HUDEP-2 (cell line): Measurements from ENCODE around the gene RNF4.
"Not testable (repeated sequence)": the region's sequence is repeated elsewhere in the genome, so short reads cannot be mapped to it uniquely, and the experiment has no call there.

Experiments
- DNase-seq, 76 experiments: peaks; one replicate each; lab custom pipeline; 2025; ENCODE audit not compliant: unreplicated experiment in 76 of 76; lab: John Stamatoyannopoulos, UW

Gene RNF4

DNA sequence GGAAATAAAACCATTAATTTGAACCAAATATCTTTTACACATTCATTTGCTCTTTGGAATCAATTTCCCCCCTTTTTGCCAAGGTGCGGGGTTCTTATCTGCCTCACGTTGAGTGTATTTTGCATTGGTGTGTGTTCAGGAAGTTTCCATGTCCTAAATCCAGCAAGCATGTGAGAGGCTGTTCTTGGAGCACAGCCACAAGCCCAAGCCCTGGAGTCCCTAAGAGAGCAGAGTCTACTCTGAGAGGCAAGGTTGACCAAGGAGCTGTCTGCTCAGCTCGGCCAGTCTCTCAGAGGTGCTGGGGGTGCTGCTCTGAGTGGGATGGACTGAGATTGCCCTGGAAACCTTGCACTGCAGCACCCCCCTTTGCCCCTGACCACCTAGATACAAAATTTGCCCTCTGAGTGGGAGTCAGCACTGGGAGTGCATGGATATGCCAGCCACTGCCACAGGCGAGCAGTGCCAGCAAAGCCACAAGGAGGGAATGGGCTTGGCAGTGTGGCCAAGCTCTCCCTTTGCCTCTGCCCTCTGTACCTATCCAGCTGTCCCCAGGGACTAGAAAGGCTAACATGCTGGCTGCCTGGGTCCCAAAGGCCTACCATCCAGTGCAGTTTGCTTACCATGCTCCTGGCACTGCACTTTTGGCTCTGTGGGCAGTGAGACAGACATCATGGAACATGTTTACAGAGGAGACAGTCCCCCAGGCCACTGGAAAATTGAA is 47.1 kb downstream of the RNF4 start:
- no peak for DNase-seq

DNA sequence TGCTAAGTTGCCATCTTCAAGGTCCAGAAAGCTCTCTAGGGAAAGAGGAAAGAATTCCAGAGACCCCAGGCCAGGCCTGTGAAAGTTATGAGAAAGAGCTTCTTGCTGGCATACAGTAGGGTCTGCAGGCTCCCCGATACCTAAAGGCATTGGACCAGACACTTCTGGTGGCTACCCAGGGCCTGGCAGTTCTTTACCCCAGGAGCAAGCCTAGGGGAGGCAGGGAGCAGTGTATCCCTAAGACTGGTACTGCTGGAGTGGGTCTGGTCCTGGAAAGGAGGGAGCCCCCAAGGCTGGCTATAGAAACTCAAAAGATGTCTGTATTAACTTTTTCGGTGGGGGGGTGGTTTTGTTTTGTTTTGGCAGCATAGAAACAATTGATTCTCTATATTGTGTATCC is 47.7 kb downstream of the RNF4 start:
- no peak for DNase-seq

DNA sequence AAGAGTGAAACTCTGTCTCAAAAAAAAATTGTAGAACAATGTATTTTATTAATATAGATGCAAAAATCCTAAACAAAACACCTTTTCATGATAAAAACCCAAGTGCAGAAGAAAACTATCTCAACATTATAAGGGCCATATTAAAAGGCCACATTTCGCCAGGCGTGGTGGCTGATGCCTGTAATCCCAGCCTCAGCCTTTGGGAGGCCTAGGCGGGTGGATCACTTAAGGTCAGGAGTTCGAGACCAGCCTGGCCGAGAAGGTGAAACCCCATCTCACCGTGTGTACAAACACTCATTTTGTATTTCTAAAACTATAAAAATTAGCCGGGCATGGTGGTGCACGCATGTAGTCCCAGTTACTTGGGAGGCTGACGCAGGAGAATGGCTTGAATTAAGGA is 57.7 kb downstream of the RNF4 start:
- no peak for DNase-seq

DNA sequence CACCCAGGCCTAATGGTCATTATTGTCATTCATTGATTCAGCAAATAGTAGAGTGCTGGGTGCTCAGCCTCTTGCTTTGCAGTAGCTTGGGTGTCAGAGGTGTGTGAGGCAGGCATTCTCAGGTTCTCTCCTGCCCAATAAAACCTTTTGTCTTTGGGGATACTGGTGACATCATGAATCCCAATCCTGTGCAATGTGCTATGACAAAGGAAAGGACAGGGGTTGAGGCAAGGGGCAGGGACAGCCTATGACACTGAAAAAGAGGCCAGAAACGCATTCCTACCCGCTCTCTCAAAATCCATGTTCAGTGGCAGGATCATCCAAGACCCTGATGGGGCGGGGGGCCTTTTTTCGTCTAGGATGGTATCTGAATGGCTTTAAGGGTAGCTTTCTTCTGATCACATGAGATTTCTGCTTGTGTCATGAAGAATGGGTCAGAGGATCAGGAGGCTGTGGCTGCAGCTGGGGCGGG is 66.0 kb downstream of the RNF4 start:
- no peak for DNase-seq

DNA sequence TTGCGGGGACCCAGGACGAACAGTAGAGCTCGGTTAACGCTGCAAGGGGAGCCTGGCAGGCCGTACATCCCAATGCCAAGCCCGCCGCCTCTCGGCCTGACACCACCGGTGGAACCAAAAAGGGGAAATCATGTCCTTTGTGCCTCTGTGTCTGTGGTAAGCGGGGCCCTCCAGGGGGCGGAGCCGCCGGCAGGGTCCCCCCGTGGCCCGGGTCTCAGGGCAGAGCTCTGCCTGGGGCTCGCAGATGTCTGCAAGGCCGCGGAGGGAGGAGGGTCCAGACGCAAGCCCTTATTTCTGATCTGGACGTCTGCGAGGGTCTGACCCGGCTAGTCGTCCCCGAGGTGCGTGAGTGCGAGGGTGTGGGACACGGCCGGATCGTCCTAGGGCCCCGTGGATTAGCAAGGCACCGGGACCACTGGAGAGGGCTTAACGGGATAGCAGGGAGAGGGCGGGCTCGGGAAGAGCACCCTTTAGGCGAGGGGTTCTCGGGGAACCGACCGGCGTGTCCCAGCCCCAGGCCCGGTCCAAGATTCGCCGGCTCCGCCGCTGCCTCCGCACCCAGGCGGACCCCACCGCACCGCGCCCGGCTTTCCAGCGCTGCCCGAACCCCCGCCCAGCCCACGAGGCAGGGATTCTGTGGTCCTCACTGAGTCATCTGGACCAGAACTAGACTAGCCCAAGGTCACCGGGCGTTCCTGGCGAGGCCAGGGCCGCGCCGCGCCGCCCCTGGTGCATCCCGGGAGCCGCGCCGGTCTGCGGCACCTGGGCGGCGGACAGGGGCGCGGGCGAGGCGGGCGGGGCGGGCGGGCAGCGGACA is 66.7 kb downstream of the RNF4 start:
- peak in 27 of 76 experiments; percentile 3 to 72 (median 33) for DNase-seq

DNA sequence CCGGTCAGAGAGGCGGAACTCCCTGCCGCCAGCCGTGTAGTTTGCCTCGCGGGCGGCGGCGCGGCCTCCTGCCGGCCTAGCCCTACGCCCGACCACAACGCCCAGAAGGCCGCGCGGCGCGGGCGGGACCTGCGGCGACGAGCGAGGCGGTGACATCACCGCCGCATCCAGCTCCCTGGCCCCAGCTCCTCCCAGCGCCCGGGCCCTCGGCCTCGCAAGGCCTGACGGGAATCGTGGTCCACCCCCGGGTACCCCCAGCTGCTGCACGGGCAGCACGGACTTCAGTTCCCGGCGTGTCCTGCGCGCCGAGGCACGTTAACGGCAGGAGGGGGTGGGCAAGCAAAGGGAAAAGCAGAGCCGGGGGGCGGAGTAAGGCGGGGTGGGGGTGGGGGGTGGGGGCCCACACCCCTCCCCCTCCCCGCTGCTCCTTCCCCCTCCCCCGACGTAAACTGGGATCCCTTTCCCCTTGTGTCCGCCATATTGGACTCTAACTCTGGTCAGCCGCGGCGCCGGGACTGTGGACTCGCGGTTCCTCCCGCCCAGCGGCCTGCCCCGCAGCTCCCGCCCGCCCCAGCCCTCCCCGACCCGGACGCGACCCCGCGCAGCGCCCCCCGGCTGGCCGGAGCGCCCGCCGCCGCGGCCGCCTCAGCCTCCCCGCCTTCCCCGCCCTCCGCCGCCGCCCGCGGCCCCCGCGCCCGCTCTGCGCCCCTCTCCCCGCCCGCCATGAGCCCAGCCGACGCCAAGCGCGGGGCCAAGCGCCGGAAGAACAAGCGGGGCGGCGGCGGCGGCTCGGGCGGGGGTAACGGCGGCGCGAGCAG is 67.5 kb downstream of the RNF4 start, which contains the start of gene FAM193A:
TSS of gene FAM193A (plus strand) at position 455 of the 818 bp plus-strand sequence. CDS start at position 724, 269 bp downstream.
- peak in 75 of 76 experiments; percentile 63 to 99 (median 97) for DNase-seq

DNA sequence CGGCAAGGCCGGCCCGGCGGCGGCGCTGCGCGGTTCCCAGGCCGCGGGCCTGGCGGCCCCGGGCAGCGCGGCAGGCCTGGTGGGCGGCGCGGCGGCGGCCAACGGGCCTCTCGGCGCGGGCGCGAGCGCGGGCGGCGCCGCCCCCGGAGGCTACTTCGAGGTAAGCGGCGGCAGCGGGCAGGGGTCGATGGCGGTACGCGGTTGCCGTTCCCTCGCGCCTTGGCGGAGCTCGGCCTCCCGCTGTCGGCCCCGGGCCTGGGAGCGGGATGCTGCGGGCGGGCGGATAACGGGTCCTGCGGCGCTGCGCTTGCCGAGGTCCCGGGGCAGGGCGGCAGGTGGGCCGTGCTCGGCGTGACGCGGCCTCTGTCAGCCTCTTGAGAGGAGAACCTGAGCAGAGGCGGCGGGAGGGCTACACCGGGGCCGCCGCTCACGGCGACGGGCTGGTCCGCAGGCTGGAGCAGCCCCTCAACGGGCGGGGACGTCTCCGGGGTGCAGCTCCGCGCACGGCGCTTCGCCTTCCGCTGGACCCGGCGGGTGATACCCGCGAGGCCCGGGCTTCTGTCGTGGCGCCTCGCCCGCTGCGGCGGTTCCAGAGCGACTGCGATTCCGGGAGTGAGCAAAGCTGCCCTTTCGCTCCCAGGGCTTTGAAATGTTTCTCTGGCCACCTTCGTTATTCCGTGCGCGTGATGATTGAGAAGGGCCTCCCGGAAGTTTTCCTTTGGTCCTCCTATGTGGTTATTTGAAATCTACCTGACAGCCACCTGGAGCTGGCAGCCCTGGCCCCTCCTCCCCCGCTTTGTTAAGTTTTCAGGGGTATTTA is 68.3 kb downstream of the RNF4 start:
- DNase-seq = peak in 42 of 76 experiments; percentile 1 to 64 (median 28)

DNA sequence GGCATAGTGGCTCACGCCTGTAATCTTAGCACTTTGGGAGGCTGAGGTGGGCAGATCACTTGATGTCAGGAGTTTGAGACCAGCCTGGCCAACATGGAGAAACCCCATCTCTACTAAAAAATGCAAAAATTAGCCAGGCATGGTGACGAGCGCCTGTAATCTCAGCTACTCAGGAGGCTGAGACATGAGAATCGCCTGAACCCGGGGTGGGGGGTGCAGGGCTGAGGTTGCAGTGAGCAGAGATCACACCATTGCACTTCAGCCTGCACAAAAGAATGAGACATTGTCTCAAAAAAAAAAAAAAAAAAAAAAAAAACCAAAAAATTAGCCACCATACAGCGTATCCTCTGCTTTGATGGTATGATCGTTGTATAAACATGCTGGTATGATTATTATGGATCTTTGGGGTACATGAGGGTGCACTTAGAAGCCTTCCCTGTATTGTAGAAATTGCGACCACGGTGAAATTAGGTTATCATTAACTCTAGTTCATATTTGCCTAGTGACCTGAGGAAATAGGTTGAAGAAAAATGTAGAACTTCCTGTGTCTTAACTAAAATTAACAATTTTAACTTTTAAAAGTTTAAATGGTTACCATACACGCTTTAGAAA is 74.8 kb downstream of the RNF4 start:
- DNase-seq = not testable (repeated sequence)

DNA sequence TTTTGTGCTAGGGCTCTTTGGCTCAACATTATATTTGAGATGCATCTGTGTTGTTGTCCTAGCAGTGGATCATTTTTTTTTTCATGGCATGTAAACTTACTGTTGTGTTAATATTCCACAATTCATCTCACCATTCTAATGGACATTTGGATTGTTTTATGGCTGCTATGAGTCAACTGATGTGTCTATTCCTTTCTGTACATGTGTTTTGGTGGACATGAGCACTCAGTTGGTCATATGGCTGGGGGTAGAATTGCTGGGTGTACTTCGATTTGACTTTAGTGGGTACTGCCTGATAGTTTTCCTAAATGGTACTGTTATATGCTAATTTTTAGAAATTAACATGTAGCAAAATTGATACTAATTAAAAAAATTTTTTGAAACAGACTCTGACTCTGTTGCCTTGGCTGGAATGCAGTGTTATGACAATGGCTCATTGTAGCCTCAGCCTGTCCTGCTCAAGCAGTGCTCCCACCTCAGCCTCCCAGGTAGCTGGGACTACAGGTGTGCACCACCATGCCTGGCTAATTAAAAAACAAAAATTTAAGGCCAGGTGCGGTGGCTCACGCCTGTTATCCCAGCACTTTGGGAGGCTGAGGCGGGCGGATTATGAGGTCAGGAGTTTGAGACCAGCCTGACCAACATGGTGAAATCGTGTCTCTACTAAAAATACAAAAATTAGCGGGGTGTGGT is 76.6 kb downstream of the RNF4 start:
- no peak for DNase-seq

DNA sequence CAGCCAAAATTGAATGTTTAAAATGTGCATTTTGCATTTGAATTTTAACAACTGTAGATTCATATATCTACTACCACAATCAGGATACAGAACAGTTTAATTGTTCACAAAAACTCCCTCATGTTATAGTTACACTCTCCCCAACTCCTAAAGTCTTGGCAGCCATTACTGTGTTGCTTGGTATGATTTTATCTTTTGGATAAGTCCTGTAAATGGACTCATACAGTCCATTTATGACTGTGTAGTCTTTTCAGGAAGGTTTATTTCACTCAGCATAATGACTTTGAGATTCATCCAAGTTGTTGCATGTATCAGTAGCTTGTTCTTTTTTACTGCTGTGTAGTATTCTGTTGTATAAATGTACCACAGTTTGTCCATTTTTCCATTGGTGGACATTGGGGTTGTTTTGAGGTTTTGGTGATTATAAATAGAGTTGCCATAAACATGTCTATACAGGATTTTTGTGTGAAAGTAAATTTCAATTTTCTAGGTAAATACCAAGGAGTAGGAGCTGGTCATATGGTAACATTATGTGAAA is 77.4 kb downstream of the RNF4 start:
- DNase-seq = no peak

DNA sequence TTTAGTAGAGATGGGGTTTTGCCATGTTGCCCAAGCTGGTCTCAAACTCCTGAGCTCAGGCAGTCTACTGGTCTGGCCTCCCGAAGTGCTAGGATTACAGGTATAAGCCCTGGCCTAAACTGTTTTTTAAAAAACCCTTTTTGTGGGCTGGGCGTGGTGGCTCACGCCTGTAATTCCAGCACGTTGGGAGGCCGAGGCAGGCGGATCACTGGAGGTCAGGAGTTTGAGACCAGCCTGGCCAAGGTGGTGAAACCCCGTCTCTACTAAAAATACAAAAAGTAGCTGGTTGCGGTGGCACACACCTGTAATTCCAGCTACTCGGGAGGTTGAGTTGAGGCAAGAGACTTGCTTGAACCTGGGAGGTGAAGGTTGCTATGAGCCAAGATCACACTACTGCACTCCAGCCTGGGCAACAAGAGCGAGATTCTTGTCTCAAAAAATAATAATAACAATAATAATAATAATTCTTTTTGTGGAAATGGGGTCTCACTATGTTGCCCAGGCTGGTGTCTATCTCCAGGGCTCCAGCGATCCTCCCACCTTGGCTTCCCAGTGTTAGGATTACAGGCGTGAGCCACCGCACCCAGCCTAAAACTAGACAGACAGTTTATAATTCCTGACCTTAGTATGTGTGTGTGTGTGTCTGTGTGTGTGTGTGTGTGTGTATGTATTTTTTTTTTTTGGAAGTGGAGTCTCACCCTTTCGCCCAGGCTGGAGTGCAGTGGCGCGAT is 78.2 kb downstream of the RNF4 start:
- not testable (repeated sequence) for DNase-seq

DNA sequence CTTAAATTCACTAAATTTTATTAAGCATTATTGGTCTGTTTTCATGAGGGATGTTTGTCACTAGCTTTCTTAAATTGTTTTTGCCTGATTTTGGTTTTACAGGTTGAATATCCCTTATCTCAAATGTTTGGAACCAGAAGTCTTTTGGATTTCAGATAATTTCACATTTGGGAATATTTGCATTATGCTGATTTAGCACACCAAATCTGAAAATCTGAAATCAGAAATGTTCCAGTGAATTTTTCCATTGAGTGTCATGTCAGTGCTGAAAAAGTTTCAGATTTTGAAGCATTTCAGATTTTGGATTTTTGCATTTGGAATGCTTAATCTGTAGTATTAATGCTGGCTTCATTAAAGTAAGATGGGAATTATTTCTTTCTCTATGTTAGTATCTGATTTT is 82.2 kb downstream of the RNF4 start:
- no peak for DNase-seq

DNA sequence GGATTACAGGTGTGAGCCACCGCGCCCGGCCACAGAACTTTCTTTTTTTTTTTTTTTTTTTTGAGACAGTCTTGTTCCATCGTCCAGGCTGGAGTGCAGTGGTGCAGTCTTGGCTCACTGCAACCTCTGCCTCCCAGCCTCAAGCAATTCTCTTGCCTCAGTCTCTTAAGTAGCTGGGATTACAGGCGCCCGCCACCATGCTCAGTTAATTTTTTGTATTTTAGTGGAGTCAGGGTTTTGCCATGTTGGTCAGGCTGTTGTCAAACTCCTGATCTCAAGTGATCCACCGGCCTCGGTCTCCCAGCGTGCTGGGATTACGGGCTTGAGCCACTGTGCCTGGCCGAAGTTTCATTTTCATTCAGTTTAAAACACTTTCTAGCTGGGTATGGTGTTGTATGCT is 83.9 kb downstream of the RNF4 start:
- DNase-seq = no peak

DNA sequence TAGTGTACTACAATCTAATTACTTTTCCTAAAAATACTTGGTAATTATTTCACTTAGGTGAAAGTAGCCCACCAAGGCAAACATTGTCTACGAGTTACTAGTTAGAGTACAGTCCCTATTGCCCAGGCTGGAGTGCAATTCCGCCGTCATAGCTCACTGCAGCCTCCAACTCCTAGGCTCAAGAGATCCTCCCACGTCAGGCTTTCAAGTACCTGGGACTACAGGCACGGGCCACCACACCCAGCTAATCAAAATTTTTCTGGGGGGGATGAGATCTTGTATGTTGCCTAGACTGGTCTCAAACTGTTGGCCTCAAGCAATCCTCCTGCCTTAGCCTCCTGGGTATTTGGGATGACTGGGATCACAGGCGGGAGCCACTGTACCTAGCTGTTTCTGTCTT is 89.4 kb downstream of the RNF4 start:
- no peak for DNase-seq

DNA sequence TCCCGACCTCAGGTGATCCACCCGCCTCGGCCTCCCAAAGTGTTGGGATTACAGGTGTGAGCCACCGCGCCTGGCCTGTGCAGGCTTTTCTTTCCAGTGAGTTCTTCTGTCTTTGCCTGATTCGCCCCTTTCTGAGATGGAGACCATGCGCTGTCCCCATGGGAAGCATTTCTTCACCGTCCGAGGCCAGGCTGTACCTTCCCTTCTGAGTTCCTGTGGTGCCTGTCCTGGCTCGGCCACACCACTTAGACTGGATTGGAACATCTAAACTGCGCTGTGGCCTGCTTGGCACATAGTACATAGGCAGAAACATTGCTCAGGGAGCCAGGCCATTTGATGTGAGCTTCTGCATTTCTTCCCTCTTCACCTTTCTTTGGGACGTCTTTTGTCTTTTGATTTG is 91.3 kb downstream of the RNF4 start:
- DNase-seq = no peak
